GM12878 (cell line): ENCODE data around the gene RUNDC3A. TPM values are rescaled to one million over a fixed set of nuclear protein-coding genes. Genes with fewer than 3 reads are reported as not detected.

Experiments used
- CBFB ChIP-seq: IDR thresholded peaks from 2 replicates; pipeline ENCODE4 v1.6.1; 2016; ENCODE audit warnings: antibody characterized with exemption, low read depth
- CBX3 ChIP-seq: fragments of 200-600 bp; sonication (generic); IDR thresholded peaks from 2 replicates; pipeline ENCODE4 v1.6.1; 2016; ENCODE audit warnings: low read depth, borderline replicate concordance
- CEBPB ChIP-seq, 2 experiments: fragments of 150-350 bp in 1 of 2; IDR thresholded peaks; 2 replicates each; pipeline ENCODE4 v1.6.1; 2012 to 2014; ENCODE audit warnings: low read depth in 2 of 2, low read length in 2 of 2, borderline replicate concordance in 1 of 2, inconsistent platforms in 1 of 2
- CHD2 ChIP-seq: IDR thresholded peaks from 2 replicates; pipeline ENCODE4 v1.6.1; 2011; ENCODE audit warnings: low read depth, low read length, improper control_type of control experiment, borderline replicate concordance
- DPF2 ChIP-seq: fragments of 450-650 bp; IDR thresholded peaks from 2 replicates; pipeline ENCODE4 v1.6.1; 2017; ENCODE audit warnings: mild to moderate bottlenecking
- E4F1 ChIP-seq: fragments of 450-650 bp; IDR thresholded peaks from 2 replicates; pipeline ENCODE4 v1.6.1; 2018; ENCODE audit warnings: borderline replicate concordance, mild to moderate bottlenecking; ENCODE audit not compliant: partially characterized antibody
- ELK1 ChIP-seq: IDR thresholded peaks from 2 replicates; pipeline ENCODE4 v1.6.1; 2012; ENCODE audit warnings: low read depth, low read length, improper control_type of control experiment
- EP300 ChIP-seq, 2 experiments: fragments of 150-350 bp in 1 of 2; IDR thresholded peaks; 2 replicates each; pipeline ENCODE4 v1.6.1; 2011 to 2012; ENCODE audit warnings: low read depth in 2 of 2, low read length in 2 of 2, borderline replicate concordance in 1 of 2, improper control_type of control experiment in 1 of 2, inconsistent platforms in 1 of 2; ENCODE audit not compliant: control insufficient read depth in 1 of 2
- ETV6 ChIP-seq, 2 experiments: fragments of 450-650 bp in 1 of 2; IDR thresholded peaks in 1 of 2; conservative IDR thresholded peaks in 1 of 2; 2 replicates each; pipeline ENCODE4 v1.6.1; 2014; ENCODE audit warnings: antibody characterized with exemption in 1 of 2, borderline replicate concordance in 1 of 2, low read depth in 1 of 2, mild to moderate bottlenecking in 1 of 2, moderate library complexity in 1 of 2
- FOXM1 ChIP-seq: IDR thresholded peaks from 2 replicates; pipeline ENCODE4 v1.6.1; 2012; ENCODE audit warnings: low read depth, mild to moderate bottlenecking, inconsistent platforms, low read length, moderate library complexity
- HDGF ChIP-seq: fragments of 450-650 bp; IDR thresholded peaks from 2 replicates; pipeline ENCODE4 v1.6.1; 2016; ENCODE audit warnings: antibody characterized with exemption
- IRF3 ChIP-seq: fragments of 450-650 bp; IDR thresholded peaks from 2 replicates; pipeline ENCODE4 v1.6.1; 2014; ENCODE audit warnings: mild to moderate bottlenecking
- IRF4 ChIP-seq: IDR thresholded peaks from 2 replicates; pipeline ENCODE4 v1.6.1; 2011; ENCODE audit warnings: low read depth, low read length
- JUNB ChIP-seq: IDR thresholded peaks from 2 replicates; pipeline ENCODE4 v1.6.1; 2016; ENCODE audit warnings: antibody characterized with exemption, mild to moderate bottlenecking
- KLF5 ChIP-seq: fragments of 450-650 bp; IDR thresholded peaks from 2 replicates; pipeline ENCODE4 v1.6.1; 2014; ENCODE audit warnings: mild to moderate bottlenecking; ENCODE audit not compliant: partially characterized antibody
- MTA2 ChIP-seq: fragments of 450-650 bp; IDR thresholded peaks from 2 replicates; pipeline ENCODE4 v1.6.1; 2016; ENCODE audit warnings: low read depth, mild to moderate bottlenecking, moderate library complexity
- NRF1 ChIP-seq: conservative IDR thresholded peaks from 2 replicates; pipeline ENCODE4 v1.6.1; 2011; ENCODE audit warnings: mild to moderate bottlenecking, low read depth, low read length, improper control_type of control experiment
- POLR2A ChIP-seq: IDR thresholded peaks from 2 replicates; pipeline ENCODE4 v1.6.1; 2011; ENCODE audit warnings: low read depth, mild to moderate bottlenecking, low read length
- RAD21 ChIP-seq: IDR thresholded peaks from 2 replicates; pipeline ENCODE4 v1.6.1; 2011; ENCODE audit warnings: mild to moderate bottlenecking, low read depth, low read length, moderate library complexity; ENCODE audit not compliant: insufficient read depth
- RCOR1 ChIP-seq: conservative IDR thresholded peaks from 2 replicates; pipeline ENCODE4 v1.6.1; 2012; ENCODE audit warnings: low read depth, low read length, improper control_type of control experiment
- SIN3A ChIP-seq: IDR thresholded peaks from 2 replicates; pipeline ENCODE4 v1.6.1; 2012; ENCODE audit warnings: low read depth, low read length, improper control_type of control experiment
- SMAD1 ChIP-seq: fragments of 450-650 bp; IDR thresholded peaks from 2 replicates; pipeline ENCODE4 v1.6.1; 2018; ENCODE audit warnings: mild to moderate bottlenecking, low read depth; ENCODE audit not compliant: partially characterized antibody
- SMARCA5 ChIP-seq: fragments of 450-650 bp; IDR thresholded peaks from 2 replicates; pipeline ENCODE4 v1.6.1; 2017; ENCODE audit warnings: mild to moderate bottlenecking
- SREBF1 ChIP-seq: IDR thresholded peaks from 2 replicates; pipeline ENCODE4 v1.6.1; 2012; ENCODE audit warnings: mild to moderate bottlenecking, low read length
- STAT1 ChIP-seq: fragments of 450-650 bp; conservative IDR thresholded peaks from 2 replicates; pipeline ENCODE4 v1.6.1; 2014; ENCODE audit warnings: antibody characterized with exemption, mild to moderate bottlenecking
- SUPT20H ChIP-seq: IDR thresholded peaks from 2 replicates; pipeline ENCODE4 v1.6.1; 2011; ENCODE audit warnings: low read depth, mild to moderate bottlenecking, low read length, moderate library complexity, borderline replicate concordance; ENCODE audit not compliant: control insufficient read depth
- TAF1 ChIP-seq: IDR thresholded peaks from 2 replicates; pipeline ENCODE4 v1.6.1; 2011; ENCODE audit warnings: mild to moderate bottlenecking, low read depth, low read length, borderline replicate concordance
- TCF12 ChIP-seq: IDR thresholded peaks from 2 replicates; pipeline ENCODE4 v1.6.1; 2011; ENCODE audit warnings: low read depth, mild to moderate bottlenecking, low read length
- WRNIP1 ChIP-seq: IDR thresholded peaks from 2 replicates; pipeline ENCODE4 v1.6.1; 2011; ENCODE audit warnings: low read depth, low read length, improper control_type of control experiment, borderline replicate concordance
- ZNF217 ChIP-seq: fragments of 450-650 bp; IDR thresholded peaks from 2 replicates; pipeline ENCODE4 v1.6.1; 2017; ENCODE audit warnings: antibody characterized with exemption, mild to moderate bottlenecking
- polyA plus RNA-seq, 11 experiments: library from polyadenylated mRNA; depleted of rRNA in 4 of 11; unstranded in 6 of 11; stranded (reverse) in 5 of 11; fragments of >200 nt; fragmentation: Nextera tagmentation in 4 of 11; fragmentation: Illumina TruSeq in 1 of 11; extraction: Ambion mirVana in 4 of 11; extraction: Trizol in 1 of 11; gene quantifications; 1 replicate in 1 of 11; 2 replicates in 10 of 11; pipeline versions ENCODE4 v1.2.1 to v1.2.3, GENCODE V29; 2011 to 2016; ENCODE audit warnings: inconsistent platforms in 2 of 11, missing spikeins in 2 of 11, low read depth in 1 of 11
- total RNA-seq, 4 experiments: library from RNA; depleted of rRNA in 3 of 4; stranded (reverse); fragments of >200 nt in 3 of 4; fragmentation: Illumina TruSeq in 1 of 4; extraction: Trizol in 1 of 4; gene quantifications; 2 replicates each; pipeline versions ENCODE4 v1.2.1 to v1.2.3, GENCODE V29; 2013 to 2021

The RUNDC3A gene
- total and polyA plus RNA-seq, 10 of the 15 experiments (the other 5 are each of a cell fraction or from before 2014, with no cell fraction given): 0.07 to 0.17 TPM; not detected in 8

GRCh38 chr17:44350733-44351226, 42.4 kb downstream of the RUNDC3A start (continued):
- TF ChIP-seq ELK1: no peak
- TF ChIP-seq FOXM1: no peak
- peak; percentile 80 for TF ChIP-seq HDGF
- TF ChIP-seq SMARCA5: peak; percentile 82; the same call in 1 of the 2 replicates
- TF ChIP-seq CBFB: no peak
- no peak for TF ChIP-seq ZNF217
- no peak for TF ChIP-seq TAF1
- TF ChIP-seq STAT1: no peak
- TF ChIP-seq E4F1: no peak
- no peak for TF ChIP-seq ETV6 (conservative IDR thresholded peaks at IDR 0.05 in 1 of 2, IDR thresholded peaks at IDR 0.05 in 1 of 2; ENCODE audit: borderline replicate concordance in 1 of 2, low read depth in 1 of 2)
- TF ChIP-seq RAD21: peak; percentile 72
- TF ChIP-seq SREBF1: no peak
- no peak for TF ChIP-seq RCOR1
- no peak for TF ChIP-seq JUNB
- 0 out of 2 replicates have a peak, but pooled peaks have one; percentile 16 for TF ChIP-seq TCF12
- TF ChIP-seq DPF2: no peak
- no peak; the same call in 1 of the 2 replicates for TF ChIP-seq POLR2A
- TF ChIP-seq SUPT20H: no peak
- TF ChIP-seq IRF4: peak; percentile 58; the same call in 1 of the 2 replicates
- no peak for TF ChIP-seq CBX3
- no peak for TF ChIP-seq SMAD1
- TF ChIP-seq EP300 (IDR thresholded peaks at IDR 0.05; ENCODE audit: borderline replicate concordance in 1 of 2, control insufficient read depth in 1 of 2, low read depth in 2 of 2, low read length in 2 of 2): no peak
- no peak for TF ChIP-seq NRF1
- no peak for TF ChIP-seq CEBPB (IDR thresholded peaks at IDR 0.05; ENCODE audit: borderline replicate concordance in 1 of 2, low read depth in 2 of 2, low read length in 2 of 2)
- TF ChIP-seq IRF3: no peak
- no peak for TF ChIP-seq KLF5
- TF ChIP-seq SIN3A: no peak
- TF ChIP-seq MTA2: no peak
- no peak for TF ChIP-seq WRNIP1
- TF ChIP-seq CHD2: no peak
